ENCODE measurements around the gene EPN2. TPM values are rescaled to one million over a fixed set of nuclear protein-coding genes. Genes with fewer than 3 reads are reported as not detected.

EPN2 gene
- total RNA-seq, 1 donor from 2014 or later = 15.0 TPM

- DNase-seq (ENCODE audit: low read depth in 2 of 2) = no peak
Observed at GRCh38 chr17:19363460-19364035, 126.4 kb downstream of the EPN2 start.

- DNase-seq (ENCODE audit: low read depth in 2 of 2) = no peak
Observed at GRCh38 chr17:19364699-19365498, 127.7 kb downstream of the EPN2 start.

GRCh38 chr17:19365499-19365817 lies 128.3 kb downstream of the EPN2 start:
- DNase-seq (ENCODE audit: low read depth in 2 of 2) = no peak

GRCh38 chr17:19365833-19366636 lies 128.9 kb downstream of the EPN2 start:
- no peak for DNase-seq (ENCODE audit: low read depth in 2 of 2)

- DNase-seq (ENCODE audit: low read depth in 2 of 2) = no peak
Observed at GRCh38 chr17:19366637-19366972, 129.4 kb downstream of the EPN2 start.

GRCh38 chr17:19368229-19368628 lies 131.1 kb downstream of the EPN2 start:
- no peak for DNase-seq (ENCODE audit: low read depth in 2 of 2)

- DNase-seq (ENCODE audit: low read depth in 2 of 2) = no peak
Observed at GRCh38 chr17:19369107-19369778, 132.1 kb downstream of the EPN2 start.

GRCh38 chr17:19369846-19370492 lies 132.8 kb downstream of the EPN2 start:
- peak; percentile 42 to 59 for DNase-seq (ENCODE audit: low read depth in 2 of 2)

- peak; percentile 25 to 52 for DNase-seq (ENCODE audit: low read depth in 2 of 2)
Observed at GRCh38 chr17:19370493-19370960, 133.4 kb downstream of the EPN2 start.

GRCh38 chr17:19371259-19372010 lies 134.3 kb downstream of the EPN2 start:
- no peak for DNase-seq (ENCODE audit: low read depth in 2 of 2)

GRCh38 chr17:19372011-19372370 lies 134.8 kb downstream of the EPN2 start:
- DNase-seq (ENCODE audit: low read depth in 2 of 2) = no peak

- no peak for DNase-seq (ENCODE audit: low read depth in 2 of 2)
Observed at GRCh38 chr17:19372439-19372838, 135.3 kb downstream of the EPN2 start.

- no peak for DNase-seq (ENCODE audit: low read depth in 2 of 2)
Observed at GRCh38 chr17:19372866-19373504, 135.8 kb downstream of the EPN2 start.

- no peak for DNase-seq (ENCODE audit: low read depth in 2 of 2)
Observed at GRCh38 chr17:19374136-19374535, 137.0 kb downstream of the EPN2 start.

- no peak for DNase-seq (ENCODE audit: low read depth in 2 of 2)
Observed at GRCh38 chr17:19375732-19376131, 138.6 kb downstream of the EPN2 start.

GRCh38 chr17:19376811-19377210 lies 139.6 kb downstream of the EPN2 start:
- DNase-seq (ENCODE audit: low read depth in 2 of 2) = no peak

GRCh38 chr17:19377602-19378415 lies 140.6 kb downstream of the EPN2 start:
- peak; percentile 96 to 99 for DNase-seq (ENCODE audit: low read depth in 2 of 2)

GRCh38 chr17:19378416-19379360 lies 141.5 kb downstream of the EPN2 start, which contains the start of gene MAPK7:
Gene MAPK7, plus strand, starts transcription at chr17:19378498. Its CDS starts 403 bp downstream, at chr17:19378901.
- peak in 1 of 2 donors; percentile 17 for DNase-seq (ENCODE audit: low read depth in 2 of 2)
